Neutrophil (primary cell): ENCODE results near the gene VPS8.
"Not testable (repeated sequence)": the region's sequence is repeated elsewhere in the genome, so short reads cannot be mapped to it uniquely, and the experiment has no call there.

Experiments
- H3K27ac ChIP-seq: fragments of 200-600 bp; sonication (generic); 2 replicates; pipeline ENCODE4 v1.5.1; 2016; ENCODE audit warnings: mild to moderate bottlenecking, moderate library complexity
- H3K27me3 ChIP-seq: fragments of 200-600 bp; sonication (generic); 2 replicates; pipeline ENCODE4 v1.6.0; 2016; ENCODE audit warnings: mild to moderate bottlenecking
- H3K36me3 ChIP-seq: fragments of 200-600 bp; sonication (generic); 2 replicates; pipeline ENCODE4 v1.5.1; 2017
- H3K4me1 ChIP-seq, 2 experiments: fragments of 200-600 bp in 1 of 2; sonication (generic) in 1 of 2; 1 replicate in 1 of 2; 2 replicates in 1 of 2; pipeline versions ENCODE4 v1.5.1 to v1.6.1; 2013 to 2016; ENCODE audit warnings: low read depth in 1 of 2, low read length in 1 of 2, mild to moderate bottlenecking in 1 of 2, moderate library complexity in 1 of 2; ENCODE audit not compliant: control insufficient read depth in 1 of 2, insufficient read depth in 1 of 2
- H3K4me3 ChIP-seq, 2 experiments: fragments of 200-600 bp in 1 of 2; sonication (generic) in 1 of 2; 1 replicate in 1 of 2; 2 replicates in 1 of 2; pipeline ENCODE4 v1.5.1; 2013 to 2016; ENCODE audit warnings: low read depth in 1 of 2, low read length in 1 of 2, mild to moderate bottlenecking in 1 of 2, moderate library complexity in 1 of 2
- H3K9me3 ChIP-seq: fragments of 200-600 bp; sonication (generic); 2 replicates; pipeline ENCODE4 v1.5.1; 2016
- TF ChIP-seq, protein P1 (sequence below): fragments of 200-600 bp; sonication (generic); IDR thresholded peaks from 2 replicates; pipeline ENCODE4 v1.5.1; 2016; ENCODE audit warnings: antibody characterized with exemption

Gene VPS8

DNA sequence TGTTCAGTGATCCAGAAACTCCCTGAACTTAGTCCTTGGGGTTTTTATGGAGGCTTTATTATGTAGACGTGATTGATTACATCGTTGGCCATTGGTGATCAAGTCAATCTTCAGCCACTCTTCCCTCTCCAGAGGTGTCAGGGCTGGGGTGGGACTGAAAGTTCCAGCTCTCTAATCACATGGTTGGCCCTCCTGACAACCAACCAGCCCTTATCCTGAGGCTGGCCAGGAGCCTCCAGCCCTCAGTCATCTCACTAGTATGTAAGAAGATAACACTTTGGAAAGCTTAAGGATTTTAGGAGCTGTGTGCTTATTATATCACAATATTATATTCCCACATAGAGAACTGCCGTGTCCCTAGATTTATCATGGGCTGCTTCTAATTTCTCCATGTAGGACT, 142.3 kb downstream of the VPS8 start:
- H3K36me3 ChIP-seq: peaks cover 94% of the 10 kb centered on the region
- TF ChIP-seq, protein P1, sequence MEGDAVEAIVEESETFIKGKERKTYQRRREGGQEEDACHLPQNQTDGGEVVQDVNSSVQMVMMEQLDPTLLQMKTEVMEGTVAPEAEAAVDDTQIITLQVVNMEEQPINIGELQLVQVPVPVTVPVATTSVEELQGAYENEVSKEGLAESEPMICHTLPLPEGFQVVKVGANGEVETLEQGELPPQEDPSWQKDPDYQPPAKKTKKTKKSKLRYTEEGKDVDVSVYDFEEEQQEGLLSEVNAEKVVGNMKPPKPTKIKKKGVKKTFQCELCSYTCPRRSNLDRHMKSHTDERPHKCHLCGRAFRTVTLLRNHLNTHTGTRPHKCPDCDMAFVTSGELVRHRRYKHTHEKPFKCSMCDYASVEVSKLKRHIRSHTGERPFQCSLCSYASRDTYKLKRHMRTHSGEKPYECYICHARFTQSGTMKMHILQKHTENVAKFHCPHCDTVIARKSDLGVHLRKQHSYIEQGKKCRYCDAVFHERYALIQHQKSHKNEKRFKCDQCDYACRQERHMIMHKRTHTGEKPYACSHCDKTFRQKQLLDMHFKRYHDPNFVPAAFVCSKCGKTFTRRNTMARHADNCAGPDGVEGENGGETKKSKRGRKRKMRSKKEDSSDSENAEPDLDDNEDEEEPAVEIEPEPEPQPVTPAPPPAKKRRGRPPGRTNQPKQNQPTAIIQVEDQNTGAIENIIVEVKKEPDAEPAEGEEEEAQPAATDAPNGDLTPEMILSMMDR: no peak
- no peaks in the 10 kb centered on the region for H3K4me1 ChIP-seq
- no peak overlapping the region for H3K4me3 ChIP-seq
- no peaks in the 10 kb centered on the region for H3K9me3 ChIP-seq
- no peak overlapping the region for H3K27ac ChIP-seq
- H3K27me3 ChIP-seq: no peaks in the 10 kb centered on the region

DNA sequence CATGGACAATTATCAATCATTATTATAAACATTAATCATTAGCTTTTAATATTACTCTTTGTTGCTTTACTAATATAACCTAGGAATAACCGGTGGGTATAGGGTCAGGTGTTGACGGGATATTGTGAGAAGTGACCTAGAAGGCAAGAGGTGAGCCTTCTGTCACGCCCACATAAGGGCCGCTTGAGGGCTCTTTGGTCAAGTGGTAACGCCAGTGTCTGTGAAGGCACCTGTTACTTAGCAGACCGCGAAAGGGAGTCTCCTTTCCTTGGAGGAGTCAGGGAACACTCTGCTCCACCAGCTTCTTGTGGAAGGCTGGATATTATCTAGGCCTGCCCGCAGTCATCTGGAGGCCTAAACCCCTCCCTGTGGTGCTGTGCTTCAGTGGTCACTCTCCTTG, 142.9 kb downstream of the VPS8 start:
- not testable (repeated sequence) for H3K9me3 ChIP-seq, H3K27me3 ChIP-seq, H3K4me1 ChIP-seq, H3K27ac ChIP-seq, H3K4me3 ChIP-seq
- peaks cover 93% of the 10 kb centered on the region for H3K36me3 ChIP-seq

DNA sequence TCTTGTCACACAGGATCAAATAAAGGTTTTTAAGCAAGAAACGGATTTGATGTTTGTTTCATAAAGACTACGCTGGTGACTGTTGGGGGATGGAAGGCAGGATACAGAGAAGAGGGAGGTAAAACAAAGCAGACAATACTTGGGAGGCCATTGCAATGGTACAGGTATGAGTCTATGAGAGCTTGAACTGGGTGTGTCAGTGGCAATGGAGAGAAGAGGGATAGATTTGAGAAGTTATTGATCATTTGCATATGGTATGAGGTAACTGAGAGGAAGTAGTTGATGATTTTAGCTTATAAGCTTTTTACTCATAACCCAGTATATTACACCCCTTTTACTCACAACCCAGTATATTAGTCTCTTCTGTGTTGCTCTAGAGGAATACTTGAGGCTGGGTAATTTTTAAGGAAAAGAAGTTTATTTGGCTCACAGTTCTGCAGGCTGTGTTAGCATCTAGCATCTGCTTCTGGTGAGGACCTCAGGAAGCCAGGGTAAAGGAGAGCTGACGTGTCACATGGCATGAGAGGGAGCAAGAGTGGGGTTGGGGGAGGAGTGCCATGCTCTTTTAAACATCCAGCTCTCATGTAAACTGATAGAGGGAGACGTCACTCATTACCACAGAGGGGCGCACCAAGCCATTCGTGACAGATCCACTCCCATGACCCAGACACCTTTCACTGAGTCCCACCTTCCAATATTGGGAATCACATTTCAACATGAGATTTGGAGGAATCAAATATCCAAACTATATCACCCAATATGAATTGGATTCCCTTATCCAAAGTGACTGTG, 153.9 kb downstream of the VPS8 start:
- Histone ChIP-seq H3K4me3 (no peak overlapping the region), H3K27ac (no peak overlapping the region), H3K27me3 (no peaks in the 10 kb centered on the region), H3K9me3 (no peaks in the 10 kb centered on the region), H3K36me3 (peaks cover 81% of the 10 kb centered on the region), H3K4me1 (no peaks in the 10 kb centered on the region)
- TF ChIP-seq, protein P1: no peak

DNA sequence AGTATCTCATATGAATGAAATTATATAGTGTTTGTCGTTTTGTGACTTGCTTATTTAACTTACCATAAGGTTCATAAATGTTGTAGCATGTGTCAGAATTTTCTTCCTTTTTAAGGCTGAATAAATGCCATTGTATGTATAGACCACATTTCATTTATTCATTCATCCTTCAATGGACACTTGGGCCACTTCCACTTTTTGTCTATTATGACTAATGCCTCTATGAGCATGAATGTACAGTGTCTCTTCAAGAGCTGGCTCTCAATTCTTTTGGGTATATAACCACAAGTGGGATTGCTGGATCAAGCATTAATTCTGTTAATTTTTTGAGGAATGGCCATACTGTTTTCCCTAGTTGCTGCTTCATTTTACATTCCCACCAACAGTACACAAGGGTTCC, 156.1 kb downstream of the VPS8 start:
- TF ChIP-seq, protein P1: no peak
- Histone ChIP-seq H3K27me3 (no peaks in the 10 kb centered on the region), H3K36me3 (peaks cover 86% of the 10 kb centered on the region), H3K27ac (no peak overlapping the region), H3K9me3 (no peaks in the 10 kb centered on the region), H3K4me1 (no peaks in the 10 kb centered on the region), H3K4me3 (no peak overlapping the region)

DNA sequence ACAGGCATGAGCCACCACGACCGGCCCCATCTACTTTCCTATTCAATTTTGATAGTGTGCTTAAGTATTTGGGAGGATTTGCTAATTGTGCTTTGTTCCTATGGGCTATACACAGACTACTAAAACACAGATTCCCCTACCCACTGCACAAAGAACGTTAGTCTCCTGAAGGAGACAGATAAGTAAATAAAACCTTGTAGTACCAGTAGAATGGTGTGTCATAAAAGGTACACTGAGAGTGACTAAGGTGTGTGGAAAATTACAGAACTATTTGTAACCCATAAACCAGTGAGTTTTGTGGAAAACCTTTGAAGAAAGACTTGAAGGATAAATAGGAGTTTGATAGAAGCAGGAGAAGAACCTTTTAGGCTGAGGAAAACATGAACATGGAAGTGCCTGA, 158.2 kb downstream of the VPS8 start:
- H3K36me3 ChIP-seq: peaks cover 81% of the 10 kb centered on the region
- TF ChIP-seq, protein P1: no peak

DNA sequence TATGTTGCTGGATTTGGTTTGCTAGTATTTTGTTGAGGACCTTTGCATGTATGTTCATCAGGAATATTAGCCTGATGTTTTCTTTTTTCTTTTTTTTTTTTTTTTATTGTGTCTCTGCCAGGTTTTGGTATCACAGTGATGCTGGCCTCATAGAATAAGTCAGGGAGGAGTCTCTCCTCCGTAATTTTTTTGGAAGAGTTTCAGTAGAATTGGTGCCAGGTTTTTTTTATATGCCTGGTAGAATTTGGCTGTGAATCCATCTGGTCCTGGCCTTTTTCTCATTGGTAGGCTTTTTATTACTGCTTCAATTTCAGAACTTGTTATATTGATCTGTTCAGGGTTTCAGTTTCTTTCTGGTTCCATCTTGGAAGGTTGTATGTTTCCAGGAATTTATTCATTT, 165.8 kb downstream of the VPS8 start:
- Histone ChIP-seq H3K4me3 (no peak overlapping the region), H3K27me3 (no peaks in the 10 kb centered on the region), H3K9me3 (no peaks in the 10 kb centered on the region), H3K27ac (no peak overlapping the region), H3K36me3 (peaks cover 21% of the 10 kb centered on the region), H3K4me1 (no peaks in the 10 kb centered on the region)
- TF ChIP-seq, protein P1: no peak

More for the DNA sequence above, 158.2 kb downstream of the VPS8 start:
- no peaks in the 10 kb centered on the region for H3K27me3 ChIP-seq
- H3K9me3 ChIP-seq: no peaks in the 10 kb centered on the region
- H3K27ac ChIP-seq: no peak overlapping the region
- no peak overlapping the region for H3K4me3 ChIP-seq
- no peaks in the 10 kb centered on the region for H3K4me1 ChIP-seq
